Measurements from ENCODE around the gene CDYL.
A peak's percentile ranks its signal among the peaks of the same experiment; 100 is the strongest.

Gene CDYL

DNA sequence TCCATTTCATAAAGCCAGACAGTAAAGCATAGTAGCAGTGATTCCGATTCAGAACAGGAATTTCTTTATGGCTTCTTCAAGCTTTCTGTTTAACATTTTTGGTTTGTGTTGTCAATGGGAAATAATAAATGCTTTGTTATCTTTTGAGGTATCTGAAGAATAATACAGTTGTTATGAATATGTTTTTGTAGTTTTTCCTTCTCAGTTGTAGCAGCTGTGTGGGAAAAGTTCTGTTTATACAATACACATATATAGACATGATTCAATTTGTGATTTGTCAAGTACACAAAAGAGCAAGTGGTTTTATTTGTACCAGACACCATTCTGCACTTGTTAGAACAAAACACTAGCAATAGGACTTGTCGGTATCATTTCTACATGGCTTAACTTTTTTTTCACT is 96.6 kb downstream of the CDYL start:
- H3K4me3 ChIP-seq (ENCODE audit: low read depth, low read length): no peak overlapping the region
- TF ChIP-seq, protein P1, sequence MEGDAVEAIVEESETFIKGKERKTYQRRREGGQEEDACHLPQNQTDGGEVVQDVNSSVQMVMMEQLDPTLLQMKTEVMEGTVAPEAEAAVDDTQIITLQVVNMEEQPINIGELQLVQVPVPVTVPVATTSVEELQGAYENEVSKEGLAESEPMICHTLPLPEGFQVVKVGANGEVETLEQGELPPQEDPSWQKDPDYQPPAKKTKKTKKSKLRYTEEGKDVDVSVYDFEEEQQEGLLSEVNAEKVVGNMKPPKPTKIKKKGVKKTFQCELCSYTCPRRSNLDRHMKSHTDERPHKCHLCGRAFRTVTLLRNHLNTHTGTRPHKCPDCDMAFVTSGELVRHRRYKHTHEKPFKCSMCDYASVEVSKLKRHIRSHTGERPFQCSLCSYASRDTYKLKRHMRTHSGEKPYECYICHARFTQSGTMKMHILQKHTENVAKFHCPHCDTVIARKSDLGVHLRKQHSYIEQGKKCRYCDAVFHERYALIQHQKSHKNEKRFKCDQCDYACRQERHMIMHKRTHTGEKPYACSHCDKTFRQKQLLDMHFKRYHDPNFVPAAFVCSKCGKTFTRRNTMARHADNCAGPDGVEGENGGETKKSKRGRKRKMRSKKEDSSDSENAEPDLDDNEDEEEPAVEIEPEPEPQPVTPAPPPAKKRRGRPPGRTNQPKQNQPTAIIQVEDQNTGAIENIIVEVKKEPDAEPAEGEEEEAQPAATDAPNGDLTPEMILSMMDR (conservative IDR thresholded peaks at IDR 0.05; ENCODE audit: low read depth, low read length): no peak
- peak; percentile 18 for DNase-seq (ENCODE audit: low read depth)

GRCh38 chr6:4873928-4874327 is 97.7 kb downstream of the CDYL start:
- no peak for DNase-seq (ENCODE audit: low read depth)
- TF ChIP-seq, protein P1 (conservative IDR thresholded peaks at IDR 0.05; ENCODE audit: low read depth, low read length): no peak

GRCh38 chr6:4879741-4880275 is 103.6 kb downstream of the CDYL start:
- no peak for DNase-seq (ENCODE audit: low read depth)
- TF ChIP-seq, protein P1 (conservative IDR thresholded peaks at IDR 0.05; ENCODE audit: low read depth, low read length): no peak
- no peak overlapping the region for H3K4me3 ChIP-seq (ENCODE audit: low read depth, low read length)

More at GRCh38 chr6:4873928-4874327, 97.7 kb downstream of the CDYL start:
- H3K4me3 ChIP-seq (ENCODE audit: low read depth, low read length): no peak overlapping the region

- TF ChIP-seq, protein P1 (conservative IDR thresholded peaks at IDR 0.05; ENCODE audit: low read depth, low read length): no peak
- no peak for DNase-seq (ENCODE audit: low read depth)
- no peak overlapping the region for H3K4me3 ChIP-seq (ENCODE audit: low read depth, low read length)
Measured at GRCh38 chr6:4880363-4880762, 104.2 kb downstream of the CDYL start.

DNA sequence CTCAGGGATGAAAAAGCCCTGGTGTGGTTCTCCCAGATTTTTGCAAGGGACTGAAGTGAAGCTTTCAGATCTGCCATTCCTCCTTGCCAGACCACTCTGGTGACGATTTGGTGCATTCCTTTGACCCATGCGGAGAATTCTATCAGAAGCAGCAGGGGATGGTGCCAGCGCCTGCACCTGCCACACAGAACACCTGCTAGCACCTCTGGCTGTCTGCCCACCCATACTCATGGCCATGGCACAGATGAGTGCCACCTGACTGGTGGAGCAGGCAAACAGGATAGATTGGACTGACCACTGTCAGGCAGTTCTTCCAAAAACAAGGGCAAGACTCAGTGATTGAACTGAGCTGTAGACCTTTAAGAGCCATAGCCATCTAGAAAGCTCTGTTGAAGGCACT is 107.1 kb downstream of the CDYL start:
- DNase-seq (ENCODE audit: low read depth): no peak
- no peak overlapping the region for H3K4me3 ChIP-seq (ENCODE audit: low read depth, low read length)
- TF ChIP-seq, protein P1 (conservative IDR thresholded peaks at IDR 0.05; ENCODE audit: low read depth, low read length): no peak

DNA sequence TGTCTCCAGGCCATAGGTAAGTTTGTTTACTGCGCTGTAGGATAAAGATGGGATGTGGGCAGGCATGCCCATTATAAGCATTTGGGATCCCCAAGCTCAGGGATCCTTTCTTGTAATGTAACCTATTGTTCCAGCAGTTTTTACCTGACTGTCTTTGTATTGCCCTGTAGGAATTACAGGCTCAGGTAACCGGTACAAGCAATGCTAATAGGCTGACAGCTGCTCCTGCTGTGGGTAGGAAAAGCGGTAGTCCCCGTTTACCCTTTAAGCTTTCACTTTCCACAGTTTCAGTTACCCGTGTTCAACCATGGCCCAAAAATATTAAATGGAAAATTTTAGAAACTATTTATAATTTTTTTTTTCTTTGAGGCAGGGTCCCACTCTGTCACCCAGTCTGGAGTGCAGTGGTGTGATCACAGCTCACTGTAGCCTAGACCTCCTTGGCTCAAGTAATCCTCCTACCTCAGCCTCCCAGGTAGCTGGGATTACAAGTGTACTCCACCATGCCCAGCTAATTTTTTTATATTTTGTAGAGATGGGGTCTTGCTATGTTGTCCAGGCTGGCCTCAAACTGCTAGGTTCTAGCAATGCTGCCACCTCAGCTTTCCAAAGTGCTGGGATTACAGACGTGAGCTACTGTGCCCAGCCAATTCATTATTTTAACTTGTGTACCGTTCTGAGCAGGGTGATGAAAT is 108.6 kb downstream of the CDYL start:
- no peak overlapping the region for H3K4me3 ChIP-seq (ENCODE audit: low read depth, low read length)
- no peak for DNase-seq (ENCODE audit: low read depth)
- TF ChIP-seq, protein P1 (conservative IDR thresholded peaks at IDR 0.05; ENCODE audit: low read depth, low read length): no peak
